ENCODE data around the gene PTTG2.
A peak's percentile ranks its signal among the peaks of the same experiment; 100 is the strongest.

The PTTG2 gene

DNA sequence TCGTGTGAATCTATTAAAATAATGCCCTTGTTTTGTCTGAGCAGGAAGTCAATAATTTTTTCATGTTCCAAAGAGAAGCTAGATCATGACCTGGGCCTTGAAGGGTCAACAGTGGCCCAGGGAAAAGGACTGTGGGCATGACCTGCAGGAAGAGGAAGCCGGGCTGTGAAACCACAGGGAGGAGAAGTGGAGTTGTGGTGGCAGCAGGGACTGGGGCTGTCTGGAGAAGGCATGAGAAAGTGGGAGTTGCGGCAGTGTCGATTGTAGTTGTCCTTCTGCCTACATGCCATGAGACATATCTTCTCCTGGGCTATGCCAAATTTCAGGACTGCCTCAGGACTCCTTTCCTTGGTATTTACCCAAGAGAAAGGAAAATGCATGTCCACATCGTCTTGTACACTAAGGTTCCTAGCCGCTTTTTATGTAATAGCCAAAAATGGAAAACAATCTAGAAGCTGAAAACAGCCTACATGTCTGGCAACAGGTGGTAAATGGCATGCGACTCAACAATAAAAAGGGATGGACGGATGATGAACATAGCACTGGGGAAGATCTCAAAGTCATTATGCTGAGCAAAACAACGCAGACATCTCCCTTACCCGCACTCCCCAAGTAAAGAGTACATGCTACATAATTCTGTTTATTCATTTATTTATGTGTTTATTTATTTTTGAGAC lies 13.6 kb upstream of the PTTG2 start:
- Mint-ChIP-seq H3K27me3 (no peaks in the 10 kb centered on the region), H3K9me3 (no peaks in the 10 kb centered on the region), H3K4me1 (peaks cover 27 to 56% of the 10 kb centered on the region in 2 donors), H3K4me3 (no peak overlapping the region), H3K27ac (no peak overlapping the region), H3K36me3 (peaks cover 13 to 20% of the 10 kb centered on the region in 2 donors)
- no peak for DNase-seq
- no peak for ATAC-seq (replicated peaks)

GRCh38 chr4:37948542-37948941 lies 11.7 kb upstream of the PTTG2 start:
- H3K27me3 Mint-ChIP-seq, result no peaks in the 10 kb centered on the region
- H3K4me3 Mint-ChIP-seq, result no peak overlapping the region
- peaks cover 17 to 25% of the 10 kb centered on the region in 2 donors for H3K36me3 Mint-ChIP-seq
- H3K9me3 Mint-ChIP-seq, result no peaks in the 10 kb centered on the region
- H3K4me1 Mint-ChIP-seq, result peaks cover 19 to 48% of the 10 kb centered on the region in 2 donors
- no peak for DNase-seq
- H3K27ac Mint-ChIP-seq, result no peak overlapping the region
- ATAC-seq (replicated peaks), result peak; percentile 65 to 74

DNA sequence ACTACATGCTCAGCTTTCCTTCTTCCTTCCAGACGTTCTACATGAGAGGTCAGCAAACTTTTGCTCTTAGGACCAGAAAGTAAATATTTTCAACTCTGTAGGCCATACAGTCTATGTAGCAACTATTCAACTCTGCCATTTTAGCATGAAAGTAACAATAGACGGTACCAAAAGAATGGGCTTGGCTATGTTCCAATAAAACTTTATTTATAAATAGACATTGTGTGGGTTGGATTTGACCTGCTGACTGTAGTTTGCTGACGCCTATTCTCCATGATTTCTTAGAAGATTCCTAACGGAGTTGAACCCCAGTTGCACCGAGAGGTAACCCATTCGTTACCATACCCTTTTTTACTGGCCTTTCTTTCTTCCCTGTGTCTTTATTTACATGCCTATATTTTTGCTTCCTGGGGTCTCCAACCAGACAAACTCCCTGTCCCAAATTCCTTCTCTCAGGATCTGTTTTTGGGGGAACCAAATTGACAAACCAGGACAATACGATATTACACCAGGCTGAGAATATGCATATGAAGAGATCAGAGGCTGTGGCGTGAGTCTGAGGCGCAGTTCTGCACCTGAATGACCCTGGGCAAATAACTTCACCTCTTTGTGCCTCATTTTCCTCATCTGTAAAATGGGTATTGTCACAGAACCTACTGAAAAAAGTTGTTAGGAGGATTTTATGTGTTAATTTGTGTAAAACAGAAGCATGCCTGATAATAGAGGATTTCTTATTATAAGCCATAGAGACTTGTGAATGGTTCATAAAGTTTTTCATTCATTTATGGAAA lies 10.4 kb upstream of the PTTG2 start:
- DNase-seq, result no peak
- no peak overlapping the region for H3K4me3 Mint-ChIP-seq
- no peak overlapping the region for H3K27ac Mint-ChIP-seq
- H3K4me1 Mint-ChIP-seq, result peaks cover 22 to 52% of the 10 kb centered on the region in 2 donors
- H3K27me3 Mint-ChIP-seq, result no peaks in the 10 kb centered on the region
- no peaks in the 10 kb centered on the region for H3K9me3 Mint-ChIP-seq
- no peak for ATAC-seq (replicated peaks)
- peaks cover 16 to 30% of the 10 kb centered on the region in 2 donors for H3K36me3 Mint-ChIP-seq

GRCh38 chr4:37951461-37952352 lies 8.5 kb upstream of the PTTG2 start:
- Mint-ChIP-seq H3K36me3 (peaks cover 16 to 26% of the 10 kb centered on the region in 2 donors), H3K4me1 (peaks cover 18 to 41% of the 10 kb centered on the region in 2 donors), H3K27ac (peak overlapping the region; percentile 49), H3K9me3 (no peaks in the 10 kb centered on the region), H3K4me3 (no peak overlapping the region), H3K27me3 (no peaks in the 10 kb centered on the region)
- ATAC-seq (replicated peaks), result peak; percentile 41 to 57
- DNase-seq, result no peak

DNA sequence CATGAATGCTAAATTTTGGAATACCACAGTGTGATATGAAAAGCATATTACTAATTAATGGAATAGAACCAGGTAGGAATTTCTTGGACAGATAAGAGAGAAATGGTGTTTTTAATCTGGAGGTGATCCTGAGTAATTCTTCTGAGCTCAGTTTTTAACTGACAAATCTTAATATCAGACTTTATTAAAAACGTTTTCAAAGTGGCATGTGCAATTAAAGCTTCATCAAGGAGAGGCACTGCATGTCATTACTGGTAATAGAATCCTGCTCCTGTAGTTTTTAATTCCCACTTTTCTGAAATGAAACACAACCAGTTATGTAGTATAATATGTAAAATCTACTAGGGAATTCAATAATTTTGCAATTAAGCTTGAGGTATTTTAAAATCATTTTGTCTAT lies 7.0 kb upstream of the PTTG2 start:
- Mint-ChIP-seq H3K27me3 (no peaks in the 10 kb centered on the region), H3K36me3 (peaks cover 9 to 19% of the 10 kb centered on the region in 2 donors), H3K4me3 (no peak overlapping the region), H3K9me3 (no peaks in the 10 kb centered on the region), H3K4me1 (peaks cover 12 to 32% of the 10 kb centered on the region in 2 donors), H3K27ac (no peak overlapping the region)
- ATAC-seq (replicated peaks) (no peak), DNase-seq (no peak)

GRCh38 chr4:37953620-37954293 lies 6.4 kb upstream of the PTTG2 start:
- H3K36me3 Mint-ChIP-seq, result peaks cover 9 to 19% of the 10 kb centered on the region in 2 donors

GRCh38 chr4:37956941-37957340 lies 3.3 kb upstream of the PTTG2 start:
- Mint-ChIP-seq H3K4me3 (no peak overlapping the region), H3K4me1 (peaks cover 2 to 15% of the 10 kb centered on the region in 2 donors), H3K27me3 (no peaks in the 10 kb centered on the region), H3K36me3 (peaks cover 7 to 15% of the 10 kb centered on the region in 2 donors), H3K27ac (no peak overlapping the region), H3K9me3 (no peaks in the 10 kb centered on the region)
- DNase-seq (no peak), ATAC-seq (replicated peaks) (no peak)

More at GRCh38 chr4:37953620-37954293, 6.4 kb upstream of the PTTG2 start:
- ATAC-seq (replicated peaks) (no peak), DNase-seq (no peak)
- Mint-ChIP-seq H3K27me3 (no peaks in the 10 kb centered on the region), H3K4me1 (peaks cover 9 to 26% of the 10 kb centered on the region in 2 donors), H3K9me3 (no peaks in the 10 kb centered on the region), H3K27ac (no peak overlapping the region), H3K4me3 (no peak overlapping the region)

GRCh38 chr4:37958932-37959331 lies 1.3 kb upstream of the PTTG2 start:
- no peak for ATAC-seq (replicated peaks)
- DNase-seq, result no peak
- Mint-ChIP-seq H3K36me3 (peaks cover 1 to 6% of the 10 kb centered on the region in 2 donors), H3K4me3 (no peak overlapping the region), H3K9me3 (no peaks in the 10 kb centered on the region), H3K27ac (no peak overlapping the region), H3K27me3 (no peaks in the 10 kb centered on the region), H3K4me1 (peaks cover 5 to 21% of the 10 kb centered on the region in 2 donors)

GRCh38 chr4:37960679-37961450 lies 667 bp downstream of the PTTG2 start:
- H3K27ac Mint-ChIP-seq, result no peak overlapping the region
- peaks cover 0 to 1% of the 10 kb centered on the region in 2 donors for H3K36me3 Mint-ChIP-seq
- H3K27me3 Mint-ChIP-seq, result no peaks in the 10 kb centered on the region
- H3K9me3 Mint-ChIP-seq, result no peaks in the 10 kb centered on the region
- ATAC-seq (replicated peaks), result no peak
- no peak overlapping the region for H3K4me3 Mint-ChIP-seq
- peaks cover 12 to 33% of the 10 kb centered on the region in 2 donors for H3K4me1 Mint-ChIP-seq
- DNase-seq, result no peak

- H3K4me3 Mint-ChIP-seq, result peak overlapping the region; percentile 15 to 46
- DNase-seq (no peak), ATAC-seq (replicated peaks) (peak; percentile 68 to 78)
- H3K27me3 Mint-ChIP-seq, result no peaks in the 10 kb centered on the region
- H3K9me3 Mint-ChIP-seq, result no peaks in the 10 kb centered on the region
- peaks cover 1 to 3% of the 10 kb centered on the region in 2 donors for H3K36me3 Mint-ChIP-seq
- peaks cover 19 to 66% of the 10 kb centered on the region in 2 donors for H3K4me1 Mint-ChIP-seq
- H3K27ac Mint-ChIP-seq, result peak overlapping the region; percentile 73
Measured at GRCh38 chr4:37964734-37965457, 4.7 kb downstream of the PTTG2 start.

DNA sequence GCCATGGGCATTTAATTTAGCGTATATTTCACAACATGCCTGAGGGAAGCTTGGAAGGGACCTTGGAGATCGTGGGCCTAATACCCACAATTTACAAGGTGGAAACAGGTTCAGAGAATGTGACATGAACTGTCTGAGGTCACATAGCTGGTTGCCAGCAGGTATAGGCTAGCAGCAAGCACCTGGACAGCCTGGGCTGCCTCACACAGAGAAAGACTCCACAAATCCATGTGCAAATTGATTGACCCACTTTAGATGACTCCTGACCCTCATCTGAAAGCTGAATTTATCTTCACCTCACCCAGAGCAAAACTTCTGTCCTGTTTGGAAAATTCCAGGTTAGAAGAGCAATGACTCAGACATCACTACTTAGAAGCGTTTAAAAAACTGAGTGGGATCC lies 5.8 kb downstream of the PTTG2 start:
- H3K27ac Mint-ChIP-seq, result no peak overlapping the region
- no peaks in the 10 kb centered on the region for H3K27me3 Mint-ChIP-seq
- H3K36me3 Mint-ChIP-seq, result peaks cover 6 to 12% of the 10 kb centered on the region in 2 donors
- ATAC-seq (replicated peaks) (no peak), DNase-seq (no peak)
- peaks cover 4 to 5% of the 10 kb centered on the region in 2 donors for H3K9me3 Mint-ChIP-seq
- H3K4me3 Mint-ChIP-seq, result no peak overlapping the region
- H3K4me1 Mint-ChIP-seq, result peaks cover 26 to 77% of the 10 kb centered on the region in 2 donors

GRCh38 chr4:37967736-37968135 lies 7.5 kb downstream of the PTTG2 start:
- DNase-seq, result no peak

More at GRCh38 chr4:37967736-37968135, 7.5 kb downstream of the PTTG2 start:
- Mint-ChIP-seq H3K36me3 (peaks cover 8 to 14% of the 10 kb centered on the region in 2 donors), H3K27ac (no peak overlapping the region), H3K27me3 (no peaks in the 10 kb centered on the region), H3K4me1 (peaks cover 30 to 75% of the 10 kb centered on the region in 2 donors), H3K9me3 (peaks cover 6 to 7% of the 10 kb centered on the region in 2 donors), H3K4me3 (no peak overlapping the region)
- no peak for ATAC-seq (replicated peaks)

Data from stimulated activated naive B cell treated with anti-CD40 and anti-IgM and Interleukin-4, amounts not matched to agents 10 μg/mL and 1 μg/mL and 100 μg/mL, for 72 hours (primary cell).